H9 (cell line): ENCODE data around the gene GAL3ST3. TPM values are rescaled to one million over a fixed set of nuclear protein-coding genes. Genes with fewer than 3 reads are reported as not detected.

Experiments
- DNase-seq: peaks from one replicate; pipeline ENCODE4 v3.0.0-alpha.2; 2017
- H2AFZ ChIP-seq: one replicate; pipeline ENCODE4 v1.6.1; 2013; ENCODE audit warnings: mild to moderate bottlenecking, low read length, control low read depth, moderate library complexity
- H2AK5ac ChIP-seq: 2 replicates; pipeline ENCODE4 v1.6.1; 2013; ENCODE audit warnings: low read length, control low read depth, mixed read lengths; ENCODE audit not compliant: insufficient read length
- H2BK120ac ChIP-seq: one replicate; pipeline ENCODE4 v1.6.1; 2013; ENCODE audit warnings: low read depth, mild to moderate bottlenecking, low read length, control low read depth, inconsistent platforms; ENCODE audit not compliant: poor library complexity, severe bottlenecking
- H2BK12ac ChIP-seq: 2 replicates; pipeline ENCODE4 v1.6.1; 2013; ENCODE audit warnings: low read length, control low read depth, mixed read lengths, low read depth; ENCODE audit not compliant: insufficient read length
- H2BK15ac ChIP-seq: 2 replicates; pipeline ENCODE4 v1.6.1; 2013; ENCODE audit warnings: low read depth, low read length, control low read depth
- H2BK20ac ChIP-seq: one replicate; pipeline ENCODE4 v1.6.1; 2013; ENCODE audit warnings: low read depth, mild to moderate bottlenecking, low read length, control low read depth, inconsistent platforms; ENCODE audit not compliant: poor library complexity, severe bottlenecking
- H2BK5ac ChIP-seq: 2 replicates; pipeline ENCODE4 v1.6.1; 2013; ENCODE audit warnings: low read length, control low read depth, mixed read lengths; ENCODE audit not compliant: insufficient read length
- H3K14ac ChIP-seq: 2 replicates; pipeline ENCODE4 v1.6.1; 2013; ENCODE audit warnings: low read length, control low read depth; ENCODE audit not compliant: insufficient read depth
- H3K18ac ChIP-seq: 2 replicates; pipeline ENCODE4 v1.6.1; 2013; ENCODE audit warnings: low read depth, mild to moderate bottlenecking, mixed read lengths, low read length, control low read depth; ENCODE audit not compliant: insufficient read length
- H3K23ac ChIP-seq: 2 replicates; pipeline ENCODE4 v1.6.1; 2013; ENCODE audit warnings: low read length, control low read depth, mixed read lengths, low read depth; ENCODE audit not compliant: insufficient read length
- H3K23me2 ChIP-seq: 2 replicates; pipeline ENCODE4 v1.6.1; 2013; ENCODE audit warnings: low read depth, mild to moderate bottlenecking, mixed read lengths, low read length, control low read depth; ENCODE audit not compliant: insufficient read length, poor library complexity, severe bottlenecking
- H3K27ac ChIP-seq: 2 replicates; pipeline ENCODE4 v1.5.1; 2013; ENCODE audit warnings: low read length, control low read depth, mixed read lengths, low read depth; ENCODE audit not compliant: insufficient read length
- H3K27me3 ChIP-seq: 2 replicates; pipeline ENCODE4 v1.6.1; 2013; ENCODE audit warnings: low read length, control low read depth, inconsistent platforms; ENCODE audit not compliant: insufficient read depth
- H3K4ac ChIP-seq: 2 replicates; pipeline ENCODE4 v1.6.1; 2013; ENCODE audit warnings: low read depth, mild to moderate bottlenecking, control low read depth, inconsistent platforms, low read length, moderate library complexity
- H3K4me1 ChIP-seq: 2 replicates; pipeline ENCODE4 v1.6.1; 2013; ENCODE audit warnings: low read length, control low read depth, inconsistent platforms; ENCODE audit not compliant: insufficient read depth
- H3K4me2 ChIP-seq: 2 replicates; pipeline ENCODE4 v1.6.1; 2013; ENCODE audit warnings: low read length, control low read depth, mixed read lengths; ENCODE audit not compliant: insufficient read length, insufficient read depth
- H3K56ac ChIP-seq: 2 replicates; pipeline ENCODE4 v1.6.1; 2013; ENCODE audit warnings: low read depth, mild to moderate bottlenecking, mixed read lengths, low read length, control low read depth; ENCODE audit not compliant: insufficient read length
- H3K79me1 ChIP-seq: 2 replicates; pipeline ENCODE4 v1.6.1; 2013; ENCODE audit warnings: low read depth, mild to moderate bottlenecking, moderate library complexity, low read length, control low read depth, inconsistent platforms; ENCODE audit not compliant: insufficient read depth, poor library complexity, severe bottlenecking
- H3K79me2 ChIP-seq: 2 replicates; pipeline ENCODE4 v1.6.1; 2013; ENCODE audit warnings: low read length, control low read depth, inconsistent platforms; ENCODE audit not compliant: insufficient read depth
- H3K9ac ChIP-seq: 2 replicates; pipeline ENCODE4 v1.6.1; 2013; ENCODE audit warnings: low read length, control low read depth, mixed read lengths; ENCODE audit not compliant: insufficient read length; ENCODE audit errors: extremely low read depth
- H3K9me3 ChIP-seq: one replicate; pipeline ENCODE4 v1.6.1; 2013; ENCODE audit warnings: low read depth, low read length, inconsistent platforms; ENCODE audit not compliant: control insufficient read depth
- H3T11ph ChIP-seq: one replicate; pipeline ENCODE4 v1.6.1; 2013; ENCODE audit warnings: mild to moderate bottlenecking, low read length, control low read depth, inconsistent platforms
- H4K20me1 ChIP-seq: one replicate; pipeline ENCODE4 v1.6.1; 2013; ENCODE audit not compliant: control insufficient read depth, insufficient read length, insufficient read depth
- H4K5ac ChIP-seq: 2 replicates; pipeline ENCODE4 v1.6.1; 2013; ENCODE audit warnings: low read depth, mild to moderate bottlenecking, mixed read lengths, low read length, control low read depth; ENCODE audit not compliant: insufficient read length
- H4K8ac ChIP-seq: replicated peaks from 2 replicates; pipeline ENCODE4 v1.6.1; 2013; ENCODE audit warnings: low read length, control low read depth, mixed read lengths, low read depth; ENCODE audit not compliant: insufficient read length
- H4K91ac ChIP-seq: 2 replicates; pipeline ENCODE4 v1.6.1; 2013; ENCODE audit warnings: low read depth, mild to moderate bottlenecking, moderate library complexity, mixed read lengths, low read length, control low read depth; ENCODE audit not compliant: insufficient read length
- H3K27ac Mint-ChIP-seq, 3 experiments: 2 replicates in 2 of 3; 3 replicates in 1 of 3; pipeline ENCODE4 v1.8.0; 2020 to 2021; ENCODE audit warnings: mixed read lengths in 3 of 3, mild to moderate bottlenecking in 1 of 3, moderate library complexity in 1 of 3
- H3K27me3 Mint-ChIP-seq: 2 replicates; pipeline ENCODE4 v1.8.0; 2021; ENCODE audit warnings: low read depth, mild to moderate bottlenecking, moderate library complexity, mixed read lengths
- H3K36me3 Mint-ChIP-seq, 3 experiments: 2 replicates in 2 of 3; 3 replicates in 1 of 3; pipeline ENCODE4 v1.8.0; 2020 to 2021; ENCODE audit warnings: low read depth in 3 of 3, mixed read lengths in 3 of 3; ENCODE audit not compliant: insufficient read depth in 1 of 3
- H3K4me1 Mint-ChIP-seq, 2 experiments: 2 replicates each; pipeline ENCODE4 v1.8.0; 2020; ENCODE audit warnings: mixed read lengths in 2 of 2
- H3K4me3 Mint-ChIP-seq, 2 experiments: 2 replicates in 1 of 2; 3 replicates in 1 of 2; pipeline ENCODE4 v1.8.0; 2020 to 2021; ENCODE audit warnings: mild to moderate bottlenecking in 2 of 2, mixed read lengths in 2 of 2, moderate library complexity in 1 of 2
- H3K9me3 Mint-ChIP-seq, 2 experiments: 2 replicates in 1 of 2; 3 replicates in 1 of 2; pipeline ENCODE4 v1.8.0; 2020; ENCODE audit warnings: mild to moderate bottlenecking in 2 of 2, mixed read lengths in 2 of 2, moderate library complexity in 1 of 2
- CTCF ChIP-seq: fragments of 200-600 bp; sonication (generic); conservative IDR thresholded peaks from 3 replicates; pipeline ENCODE4 v1.8.0; 2021; ENCODE audit warnings: antibody characterized with exemption, mild to moderate bottlenecking
- WGBS: extraction: QIAGEN DNeasy Blood & Tissue Kit; methylation state at CpG from one replicate; pipeline ENCODE4 v1.1.7; 2013; ENCODE audit warnings: missing lambda C conversion rate, low lambda C conversion rate, mixed read lengths; ENCODE audit not compliant: insufficient read length; ENCODE audit errors: extremely low coverage; 5-methylcytosine and 5-hydroxymethylcytosine counted together
- total RNA-seq: library from RNA; stranded (reverse); gene quantifications from 2 replicates; pipeline ENCODE4 v1.2.1, GENCODE V29; 2021

GAL3ST3 gene
- total RNA-seq, 1 experiment from 2014 or later: 17.2 TPM

- Histone ChIP-seq H4K5ac (no peak overlapping the region), H2BK15ac (no peak overlapping the region), H3K18ac (no peak overlapping the region), H3K23me2 (peaks cover 12% of the 10 kb centered on the region), H3K4me2 (peak overlapping the region; percentile 98), H2AFZ (no peak overlapping the region), H3K27ac (no peak overlapping the region), H3K56ac (no peak overlapping the region), H3K23ac (no peak overlapping the region), H2AK5ac (no peak overlapping the region), H3K9me3 (no peaks in the 10 kb centered on the region), H2BK12ac (no peak overlapping the region), H2BK20ac (no peak overlapping the region), H2BK5ac (no peak overlapping the region), H3K4ac (no peak overlapping the region), H3T11ph (no peak overlapping the region), H4K8ac (no peak overlapping the region), H3K79me2 (peaks cover 8% of the 10 kb centered on the region; the same call in 1 of the 2 replicates), H3K9ac (no peak overlapping the region), H3K27me3 (no peaks in the 10 kb centered on the region), H2BK120ac (no peak overlapping the region), H3K14ac (no peak overlapping the region), H4K91ac (no peak overlapping the region), H4K20me1 (no peaks in the 10 kb centered on the region), H3K4me1 (no peaks in the 10 kb centered on the region), H3K79me1 (no peaks in the 10 kb centered on the region)
- no peak for TF ChIP-seq CTCF
- Mint-ChIP-seq H3K27ac (peak overlapping the region in 2 of 3 experiments; percentile 72 to 85; a peak in 4 of 7 replicates), H3K36me3 (peaks cover 33 to 58% (median 48%) of the 10 kb centered on the region in 3 experiments), H3K27me3 (no peaks in the 10 kb centered on the region), H3K4me1 (peaks cover 27 to 31% of the 10 kb centered on the region in 2 experiments), H3K9me3 (no peaks in the 10 kb centered on the region), H3K4me3 (peak overlapping the region; percentile 99 to 100)
- no peak for DNase-seq
- WGBS: no CpG with 5 or more reads among the region's 6 CpGs
These were observed 45.7 kb downstream of the GAL3ST3 start for GRCh38 chr11:66003291-66003690.
